Measurements from ENCODE around the gene TUBB1.

DNA sequence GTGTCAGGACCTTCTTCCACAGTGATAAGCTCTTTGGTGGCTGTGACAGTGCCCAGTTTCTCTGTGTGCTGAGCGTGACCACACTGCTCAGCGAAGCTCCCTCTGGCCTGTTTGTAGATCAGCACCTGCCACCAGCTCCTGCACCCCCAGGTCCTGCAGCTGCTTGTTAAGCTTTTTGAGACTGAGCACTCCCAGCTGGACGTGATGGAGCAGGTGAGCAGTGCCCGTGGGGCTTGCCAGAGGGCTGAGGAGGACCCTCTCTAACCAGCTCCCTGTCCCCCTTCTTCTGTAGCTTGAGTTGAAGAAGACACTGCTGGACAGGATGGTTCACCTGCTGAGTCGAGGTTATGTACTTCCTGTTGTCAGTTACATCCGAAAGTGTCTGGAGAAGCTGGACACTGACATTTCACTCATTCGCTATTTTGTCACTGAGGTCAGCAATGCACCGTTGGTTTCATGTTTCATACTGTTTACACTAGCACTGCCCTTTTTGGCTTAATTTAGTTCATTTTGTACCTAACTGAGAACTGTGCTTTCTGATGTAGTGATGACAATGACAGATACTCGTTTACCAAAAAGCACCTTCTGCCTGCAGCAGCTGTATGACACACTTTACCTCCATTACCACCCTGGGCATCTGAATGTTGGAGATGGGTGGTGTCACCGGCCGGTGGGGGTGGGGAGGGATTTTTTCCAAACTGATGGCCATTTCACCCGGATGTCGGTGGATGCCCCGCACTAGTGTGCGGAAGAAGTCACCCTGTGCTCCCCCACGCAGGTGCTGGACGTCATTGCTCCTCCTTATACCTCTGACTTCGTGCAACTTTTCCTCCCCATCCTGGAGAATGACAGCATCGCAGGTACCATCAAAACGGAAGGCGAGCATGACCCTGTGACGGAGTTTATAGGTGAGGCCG lies 25.6 kb upstream of the TUBB1 start:
- TF ChIP-seq POLR2A (IDR thresholded peaks at IDR 0.05; ENCODE audit: low read length): no peak
- TF ChIP-seq GATA1 (IDR thresholded peaks at IDR 0.05; ENCODE audit: low read depth, low read length): no peak
